ENCODE data around the gene ULBP1. TPM values are rescaled to one million over a fixed set of nuclear protein-coding genes. Genes with fewer than 3 reads are reported as not detected.

The ULBP1 gene
- total and polyA plus RNA-seq, 8 donors: 0.02 to 1.3 (median 0.09) TPM; not detected in 3

DNA sequence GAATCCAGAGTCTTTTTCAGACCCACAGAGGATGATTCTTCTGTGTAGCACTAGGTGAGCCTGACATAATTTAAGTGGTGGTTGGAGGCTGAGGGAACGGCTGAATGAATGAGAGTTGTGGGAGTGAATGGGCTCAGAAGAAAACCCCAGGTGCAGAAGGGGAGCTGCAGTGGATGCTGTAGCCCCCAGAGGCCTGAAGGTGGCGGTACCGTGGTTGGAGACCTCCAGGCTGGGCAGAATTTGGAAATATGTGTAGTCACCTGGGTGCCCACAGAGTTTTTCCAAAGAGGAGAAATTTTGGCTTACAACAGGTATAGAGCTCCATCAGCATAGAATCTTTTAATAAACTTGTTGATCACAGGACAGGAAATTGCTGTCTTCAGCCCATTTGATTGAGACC, 34.3 kb upstream of the ULBP1 start:
- Histone ChIP-seq H3K27me3 (peaks cover 0 to 4% (median 0%) of the 10 kb centered on the region in 4 donors), H3K4me1 (no peaks in the 10 kb centered on the region), H3K4me3 (no peak overlapping the region), H3K27ac (no peak overlapping the region), H3K9me3 (no peaks in the 10 kb centered on the region), H3K36me3 (no peaks in the 10 kb centered on the region)
- intact Hi-C loops (cut with DNase I): no loop called here
- TF ChIP-seq, protein P1, sequence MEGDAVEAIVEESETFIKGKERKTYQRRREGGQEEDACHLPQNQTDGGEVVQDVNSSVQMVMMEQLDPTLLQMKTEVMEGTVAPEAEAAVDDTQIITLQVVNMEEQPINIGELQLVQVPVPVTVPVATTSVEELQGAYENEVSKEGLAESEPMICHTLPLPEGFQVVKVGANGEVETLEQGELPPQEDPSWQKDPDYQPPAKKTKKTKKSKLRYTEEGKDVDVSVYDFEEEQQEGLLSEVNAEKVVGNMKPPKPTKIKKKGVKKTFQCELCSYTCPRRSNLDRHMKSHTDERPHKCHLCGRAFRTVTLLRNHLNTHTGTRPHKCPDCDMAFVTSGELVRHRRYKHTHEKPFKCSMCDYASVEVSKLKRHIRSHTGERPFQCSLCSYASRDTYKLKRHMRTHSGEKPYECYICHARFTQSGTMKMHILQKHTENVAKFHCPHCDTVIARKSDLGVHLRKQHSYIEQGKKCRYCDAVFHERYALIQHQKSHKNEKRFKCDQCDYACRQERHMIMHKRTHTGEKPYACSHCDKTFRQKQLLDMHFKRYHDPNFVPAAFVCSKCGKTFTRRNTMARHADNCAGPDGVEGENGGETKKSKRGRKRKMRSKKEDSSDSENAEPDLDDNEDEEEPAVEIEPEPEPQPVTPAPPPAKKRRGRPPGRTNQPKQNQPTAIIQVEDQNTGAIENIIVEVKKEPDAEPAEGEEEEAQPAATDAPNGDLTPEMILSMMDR (IDR thresholded peaks at IDR 0.05): no peak
- WGBS, 2 donors: 8 to 18% methylated on average over 3 of the region's 3 CpGs
- no peak for FAIRE-seq
- no peak for DNase-seq
- no peak for ATAC-seq

DNA sequence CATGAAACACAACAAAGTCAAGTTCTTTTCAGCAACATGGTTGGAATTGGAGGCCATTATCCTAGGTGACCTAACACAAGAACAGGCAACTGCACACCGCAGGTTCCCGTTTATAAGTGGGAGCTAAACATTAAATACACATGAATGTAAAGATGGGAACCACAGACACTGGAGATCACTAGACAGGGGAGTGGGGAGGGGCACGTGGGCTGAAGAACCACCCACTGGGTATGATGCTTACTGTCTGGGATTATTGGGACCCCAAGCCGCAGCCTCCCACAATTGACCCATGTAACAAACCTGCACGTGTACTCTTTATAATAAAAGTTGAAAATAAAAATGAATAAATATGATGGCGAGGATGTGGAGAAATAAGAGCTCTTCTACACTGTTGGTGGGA, 32.2 kb upstream of the ULBP1 start:
- 66 to 68% methylated on average over 6 of the region's 6 CpGs for WGBS, 2 donors
- peaks cover 0 to 13% (median 0%) of the 10 kb centered on the region in 4 donors for H3K27me3 ChIP-seq
- ATAC-seq (no peak), DNase-seq (no peak), FAIRE-seq (no peak)
- H3K36me3 ChIP-seq: no peaks in the 10 kb centered on the region
- intact Hi-C loops (cut with DNase I): no loop called here
- H3K4me1 ChIP-seq: no peaks in the 10 kb centered on the region
- H3K9me3 ChIP-seq: no peaks in the 10 kb centered on the region
- no peak overlapping the region for H3K4me3 ChIP-seq
- no peak overlapping the region for H3K27ac ChIP-seq
- TF ChIP-seq, protein P1 (IDR thresholded peaks at IDR 0.05): no peak

DNA sequence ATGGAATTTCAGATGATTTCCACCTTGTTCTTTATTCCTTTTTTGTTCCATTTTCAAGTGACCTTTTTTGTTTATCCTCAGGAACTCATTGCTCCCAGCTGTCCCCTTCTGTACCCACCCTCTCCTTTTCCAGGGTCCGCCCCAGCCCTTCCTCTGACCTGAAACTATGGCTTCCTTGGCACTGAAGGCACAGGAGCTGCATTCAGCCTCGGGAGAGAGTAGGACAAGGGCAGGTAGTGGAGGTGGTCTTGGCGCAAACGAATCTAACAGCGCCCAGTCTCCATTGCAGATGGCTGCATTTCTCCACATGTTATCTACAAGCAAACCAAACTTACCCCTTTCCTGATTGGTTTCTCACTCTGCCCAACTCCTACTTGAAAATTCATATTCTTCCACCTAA, 30.7 kb upstream of the ULBP1 start:
- no peaks in the 10 kb centered on the region for H3K36me3 ChIP-seq
- no peaks in the 10 kb centered on the region for H3K9me3 ChIP-seq
- FAIRE-seq (no peak), ATAC-seq (no peak), DNase-seq (no peak)
- TF ChIP-seq, protein P1 (IDR thresholded peaks at IDR 0.05): no peak
- no peak overlapping the region for H3K27ac ChIP-seq
- H3K27me3 ChIP-seq: peaks cover 0 to 25% (median 2%) of the 10 kb centered on the region in 4 donors
- H3K4me1 ChIP-seq: no peaks in the 10 kb centered on the region
- 48 to 59% methylated on average over 5 of the region's 5 CpGs for WGBS, 2 donors
- intact Hi-C loops (cut with DNase I): loop anchor here in 1 of 3 donors (2.0 kb wide), 1 partner anchor 84 kb away; no protein-coding TSS in a partner anchor
- no peak overlapping the region for H3K4me3 ChIP-seq

DNA sequence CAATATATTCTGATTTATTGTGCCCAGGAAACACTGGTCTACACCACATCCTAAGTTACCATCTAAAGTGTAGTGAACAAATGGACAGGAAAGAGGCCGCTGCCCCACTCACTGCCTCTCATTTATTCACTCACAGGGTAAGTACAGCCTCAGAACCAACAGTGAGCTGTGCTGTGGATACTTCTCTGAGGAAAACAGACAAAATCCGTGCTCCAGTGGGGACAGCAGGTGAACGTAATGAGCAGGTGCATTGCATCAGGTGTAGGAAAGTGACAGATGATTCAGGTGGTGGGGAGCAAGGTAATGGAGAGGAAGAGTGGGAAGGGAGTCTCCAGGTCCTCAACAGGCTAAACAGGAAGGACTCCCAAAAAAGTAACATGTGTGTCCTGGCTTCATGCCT, 30.3 kb upstream of the ULBP1 start:
- Histone ChIP-seq H3K27ac (no peak overlapping the region), H3K4me1 (peaks cover 0 to 4% (median 3%) of the 10 kb centered on the region in 3 donors), H3K36me3 (no peaks in the 10 kb centered on the region), H3K27me3 (peaks cover 0 to 27% (median 3%) of the 10 kb centered on the region in 4 donors), H3K4me3 (no peak overlapping the region), H3K9me3 (no peaks in the 10 kb centered on the region)
- TF ChIP-seq, protein P1 (IDR thresholded peaks at IDR 0.05): no peak
- DNase-seq: no peak
- no peak for ATAC-seq
- intact Hi-C loops (cut with DNase I): loop anchor here in 1 of 3 donors (2.0 kb wide), 1 partner anchor 83 kb away; no protein-coding TSS in a partner anchor
- FAIRE-seq: no peak
- 32 to 36% methylated on average over 3 of the region's 3 CpGs for WGBS, 2 donors
